HG02759 (cell line): Measurements from ENCODE around the gene HPS6.
A peak's percentile ranks its signal among the peaks of the same experiment; 100 is the strongest.

ENCODE experiments used
- ATAC-seq: cut with Tn5 transposase; IDR thresholded peaks from one replicate; pipeline ENCODE4 v1.9.1; 2021; ENCODE audit warnings: mild to moderate bottlenecking, moderate library complexity; ENCODE audit not compliant: unreplicated experiment

HPS6 gene

GRCh38 chr10:102068216-102068615 lies 3.1 kb downstream of the HPS6 start:
- ATAC-seq = no peak

- no peak for ATAC-seq
Measured at GRCh38 chr10:102069071-102069470, 3.9 kb downstream of the HPS6 start.

- no peak for ATAC-seq
Measured at GRCh38 chr10:102072673-102073527, 7.8 kb downstream of the HPS6 start.

- ATAC-seq = no peak
Measured at GRCh38 chr10:102083541-102083940, 18.4 kb downstream of the HPS6 start.

- no peak for ATAC-seq
Measured at GRCh38 chr10:102085336-102085735, 20.2 kb downstream of the HPS6 start.

- no peak for ATAC-seq
Measured at GRCh38 chr10:102086196-102086595, 21.0 kb downstream of the HPS6 start.

- no peak for ATAC-seq
Measured at GRCh38 chr10:102090772-102091171, 25.6 kb downstream of the HPS6 start.

GRCh38 chr10:102096449-102096848 lies 31.3 kb downstream of the HPS6 start:
- no peak for ATAC-seq

GRCh38 chr10:102101152-102101551 lies 36.0 kb downstream of the HPS6 start:
- ATAC-seq = no peak

GRCh38 chr10:102102421-102102820 lies 37.3 kb downstream of the HPS6 start:
- no peak for ATAC-seq

- ATAC-seq = no peak
Measured at GRCh38 chr10:102106998-102107397, 41.8 kb downstream of the HPS6 start.

- no peak for ATAC-seq
Measured at GRCh38 chr10:102109166-102110116, 44.3 kb downstream of the HPS6 start.

GRCh38 chr10:102111276-102111675 lies 46.1 kb downstream of the HPS6 start:
- ATAC-seq = no peak

GRCh38 chr10:102112210-102112817 lies 47.2 kb downstream of the HPS6 start:
- no peak for ATAC-seq

GRCh38 chr10:102113261-102113955 lies 48.3 kb downstream of the HPS6 start:
- no peak for ATAC-seq

GRCh38 chr10:102113956-102114857 lies 49.1 kb downstream of the HPS6 start:
- ATAC-seq = peak; percentile 15

- peak; percentile 79 for ATAC-seq
Measured at GRCh38 chr10:102114861-102115618, 49.9 kb downstream of the HPS6 start.

- no peak for ATAC-seq
Measured at GRCh38 chr10:102115775-102116174, 50.6 kb downstream of the HPS6 start.

- no peak for ATAC-seq
Measured at GRCh38 chr10:102116656-102117055, 51.5 kb downstream of the HPS6 start.
